ENCODE measurements around the gene AOPEP. TPM values are rescaled to one million over a fixed set of nuclear protein-coding genes. Genes with fewer than 3 reads are reported as not detected.

AOPEP gene
- total RNA-seq, 4 donors from 2014 or later, result 252 to 375 (median 312) TPM

GRCh38 chr9:95065224-95065623 lies 338.7 kb downstream of the AOPEP start:
- peaks cover 0 to 60% of the 10 kb centered on the region in 2 donors for H3K36me3 ChIP-seq
- peak overlapping the region; percentile 62 to 89 (median 84) for H3K27ac ChIP-seq

DNA sequence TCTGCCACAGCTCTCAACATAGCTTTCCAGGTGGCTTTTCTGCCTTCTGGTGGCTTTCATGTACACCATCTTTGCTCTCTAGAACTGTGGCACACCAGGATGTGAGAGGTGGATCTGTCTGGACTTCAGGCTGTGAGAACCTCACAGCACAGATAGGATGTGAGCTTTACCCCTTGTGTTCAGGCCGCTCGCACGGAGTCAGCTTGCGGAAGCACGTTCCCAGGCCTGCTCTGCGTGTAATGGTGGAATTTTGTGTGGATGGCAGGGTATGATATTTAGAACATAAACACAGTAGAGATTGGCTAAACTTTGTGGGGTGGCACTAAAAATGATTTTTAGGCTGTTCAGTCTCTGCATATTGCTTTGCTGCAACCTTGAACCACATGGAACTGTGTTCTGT lies 340.6 kb downstream of the AOPEP start:
- H3K9me3 ChIP-seq, result no peaks in the 10 kb centered on the region
- peak overlapping the region; percentile 61 to 89 (median 74) for H3K27ac ChIP-seq
- TF ChIP-seq CTCF (IDR thresholded peaks at IDR 0.05), result no peak
- peak; percentile 7 for TF ChIP-seq POLR2AphosphoS5 (IDR thresholded peaks at IDR 0.05)
- H3K4me1 ChIP-seq, result peaks cover 18 to 100% (median 52%) of the 10 kb centered on the region in 3 donors
- ATAC-seq, result no peak
- 38% methylated on average over 6 of the region's 6 CpGs; no CpG with 5 or more reads in 1 of the 2 donors for WGBS, 2 donors (ENCODE audit: low coverage in 1 of 2)
- no peak overlapping the region for H3K4me3 ChIP-seq
- no peaks in the 10 kb centered on the region for H3K27me3 ChIP-seq
- peaks cover 0 to 50% of the 10 kb centered on the region in 2 donors for H3K36me3 ChIP-seq

More at GRCh38 chr9:95065224-95065623, 338.7 kb downstream of the AOPEP start:
- ATAC-seq, result peak; percentile 66
- H3K4me3 ChIP-seq, result no peak overlapping the region
- no peaks in the 10 kb centered on the region for H3K27me3 ChIP-seq
- TF ChIP-seq EP300 (IDR thresholded peaks at IDR 0.05) (no peak), CTCF (IDR thresholded peaks at IDR 0.05) (peak in 1 of 4 experiments; percentile 7)
- H3K9me3 ChIP-seq, result no peaks in the 10 kb centered on the region
- H3K4me1 ChIP-seq, result peaks cover 10 to 100% (median 47%) of the 10 kb centered on the region in 3 donors
- WGBS, 2 donors (ENCODE audit: low coverage in 1 of 2), result 26% methylated on average over 3 of the region's 11 CpGs; no CpG with 5 or more reads in 1 of the 2 donors

DNA sequence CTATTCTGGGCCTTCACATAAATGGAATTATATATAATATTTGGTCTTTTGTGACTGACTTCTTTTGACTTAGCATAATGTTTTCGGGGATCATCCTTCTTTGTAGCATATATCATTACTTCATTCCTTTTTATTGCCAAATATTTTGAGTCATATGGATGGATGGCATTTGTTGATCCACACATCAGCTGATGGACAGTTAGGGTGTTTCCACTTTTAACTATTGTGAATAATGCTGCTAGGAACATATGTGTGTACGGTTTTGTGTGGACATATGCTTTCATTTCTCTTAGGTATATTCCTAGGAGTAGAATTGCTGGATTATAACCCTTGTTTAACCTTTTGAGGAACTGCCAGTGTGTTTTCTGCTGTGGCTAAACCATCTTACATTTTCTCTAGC lies 341.4 kb downstream of the AOPEP start:
- TF ChIP-seq CTCF (IDR thresholded peaks at IDR 0.05) (no peak), EP300 (IDR thresholded peaks at IDR 0.05) (no peak)
- Histone ChIP-seq H3K4me1 (peaks cover 19 to 100% (median 51%) of the 10 kb centered on the region in 3 donors), H3K27ac (peak overlapping the region; percentile 61 to 89 (median 74)), H3K27me3 (no peaks in the 10 kb centered on the region), H3K9me3 (no peaks in the 10 kb centered on the region), H3K36me3 (peaks cover 0 to 41% of the 10 kb centered on the region in 2 donors), H3K4me3 (no peak overlapping the region)
- ATAC-seq, result no peak
- 17 to 29% methylated on average over 2 of the region's 2 CpGs for WGBS, 2 donors (ENCODE audit: low coverage in 1 of 2)

GRCh38 chr9:95070549-95071021 lies 344.1 kb downstream of the AOPEP start:
- no peak for ATAC-seq
- TF ChIP-seq CTCF (IDR thresholded peaks at IDR 0.05) (peak in 1 of 4 experiments; percentile 12), POLR2A (IDR thresholded peaks at IDR 0.05) (no peak), EP300 (IDR thresholded peaks at IDR 0.05) (no peak), POLR2AphosphoS5 (IDR thresholded peaks at IDR 0.05) (peak; percentile 31)
- Histone ChIP-seq H3K4me3 (no peak overlapping the region), H3K9me3 (no peaks in the 10 kb centered on the region), H3K27me3 (no peaks in the 10 kb centered on the region), H3K36me3 (peaks cover 0 to 37% of the 10 kb centered on the region in 2 donors), H3K4me1 (peaks cover 17 to 100% (median 51%) of the 10 kb centered on the region in 3 donors), H3K27ac (peak overlapping the region in 3 of 4 donors; percentile 31 to 89 (median 87))
- WGBS, 2 donors (ENCODE audit: low coverage in 1 of 2), result 19 to 28% methylated on average over 7 to 8 of the region's 8 CpGs

DNA sequence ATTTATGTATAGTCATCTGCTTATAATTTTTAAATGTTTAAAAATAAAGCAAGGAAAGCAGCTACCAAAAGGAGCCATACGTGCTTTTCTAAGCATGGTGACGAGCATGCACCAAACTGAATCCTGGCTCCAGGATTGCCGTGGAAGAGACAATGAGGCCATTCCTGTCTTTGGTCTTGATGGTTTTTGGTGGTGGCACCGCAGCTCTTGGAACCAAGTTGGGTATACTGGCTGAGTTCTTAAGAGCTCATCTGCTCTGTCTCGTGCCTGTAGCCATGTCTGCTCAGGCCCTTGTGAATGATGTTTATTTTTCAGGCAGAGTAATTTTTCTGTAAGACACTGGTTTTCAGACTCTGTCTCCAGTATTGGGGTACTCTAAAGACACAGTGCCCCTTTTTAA lies 345.0 kb downstream of the AOPEP start:
- ATAC-seq, result no peak
- no peaks in the 10 kb centered on the region for H3K9me3 ChIP-seq
- H3K27ac ChIP-seq, result peak overlapping the region; percentile 8 to 89 (median 78)
- no peak overlapping the region for H3K4me3 ChIP-seq
- no peaks in the 10 kb centered on the region for H3K27me3 ChIP-seq
- TF ChIP-seq POLR2A (IDR thresholded peaks at IDR 0.05), result no peak
- no peak for TF ChIP-seq CTCF (IDR thresholded peaks at IDR 0.05)
- TF ChIP-seq EP300 (IDR thresholded peaks at IDR 0.05), result no peak
- no peak for TF ChIP-seq POLR2AphosphoS5 (IDR thresholded peaks at IDR 0.05)
- peaks cover 0 to 37% of the 10 kb centered on the region in 2 donors for H3K36me3 ChIP-seq
- H3K4me1 ChIP-seq, result peaks cover 12 to 100% (median 54%) of the 10 kb centered on the region in 3 donors
- WGBS, 2 donors (ENCODE audit: low coverage in 1 of 2), result 29 to 66% methylated on average over 4 to 5 of the region's 5 CpGs

Measured in gastroesophageal sphincter (tissue), 4 donors.